Lung (tissue), 12 donors: Measurements from ENCODE around the gene SEMA3C. TPM values are rescaled to one million over a fixed set of nuclear protein-coding genes. Genes with fewer than 3 reads are reported as not detected.

Experiments
- ATAC-seq: fragments of 200-7000 bp; cut with Tn5 transposase; one replicate; pipeline ENCODE4 v1.9.1; 2020; ENCODE audit warnings: moderate number of reproducible peaks; ENCODE audit not compliant: insufficient read depth, low FRiP score
- DNase-seq, 3 donors: peaks; one replicate each; pipeline ENCODE4 v3.0.0-alpha.2; 2013 to 2017
- H3K27ac ChIP-seq, 2 donors: one replicate each; pipeline ENCODE4 v1.5.1; 2013; ENCODE audit warnings: mild to moderate bottlenecking in 2 of 2, moderate library complexity in 2 of 2, control low read depth in 1 of 2, inconsistent platforms in 1 of 2, low read depth in 1 of 2, low read length in 1 of 2
- H3K27me3 ChIP-seq, 3 donors: one replicate each; pipeline ENCODE4 v1.5.1; 2013; ENCODE audit warnings: low read length in 2 of 3; ENCODE audit not compliant: control insufficient read depth in 3 of 3, insufficient read depth in 3 of 3
- H3K36me3 ChIP-seq, 4 donors: one replicate each; pipeline ENCODE4 v1.5.1; 2013; ENCODE audit warnings: low read length in 4 of 4, mild to moderate bottlenecking in 1 of 4, moderate library complexity in 1 of 4; ENCODE audit not compliant: control insufficient read depth in 4 of 4, insufficient read depth in 4 of 4
- H3K4me1 ChIP-seq, 5 donors: one replicate each; pipeline ENCODE4 v1.5.1; 2013; ENCODE audit warnings: low read length in 5 of 5, mild to moderate bottlenecking in 2 of 5, moderate library complexity in 1 of 5; ENCODE audit not compliant: control insufficient read depth in 5 of 5, insufficient read depth in 5 of 5
- H3K4me3 ChIP-seq: one replicate; pipeline ENCODE4 v1.5.1; 2013; ENCODE audit warnings: mild to moderate bottlenecking, control low read depth, moderate library complexity
- H3K9ac ChIP-seq, 2 donors: one replicate each; pipeline ENCODE4 v1.5.1; 2013; ENCODE audit warnings: low read length in 2 of 2, control low read depth in 1 of 2; ENCODE audit not compliant: insufficient read depth in 1 of 2
- H3K9me3 ChIP-seq, 4 donors: one replicate each; pipeline ENCODE4 v1.5.1; 2013; ENCODE audit warnings: low read length in 3 of 4, mild to moderate bottlenecking in 1 of 4, moderate library complexity in 1 of 4; ENCODE audit not compliant: control insufficient read depth in 4 of 4, insufficient read depth in 3 of 4
- CTCF ChIP-seq: IDR thresholded peaks from 2 replicates; pipeline ENCODE4 v1.5.1; 2012; ENCODE audit warnings: mild to moderate bottlenecking; ENCODE audit errors: control extremely low read depth, extremely low read depth
- WGBS, 2 donors: extraction: QIAGEN DNeasy Blood & Tissue Kit; methylation state at CpG; one replicate each; pipeline ENCODE4 v1.1.7; 2013; 5-methylcytosine and 5-hydroxymethylcytosine counted together
- polyA plus RNA-seq, 2 donors: library from polyadenylated mRNA; stranded (reverse); fragments of 200-250 nt; gene quantifications; one replicate each; pipeline ENCODE4 v1.2.1, GENCODE V29; 2013
- total RNA-seq, 2 donors: library from RNA; depleted of rRNA in 1 of 2; stranded (reverse); fragments of >200 nt in 1 of 2; gene quantifications; one replicate each; pipeline ENCODE4 v1.2.1, GENCODE V29; 2014 to 2021
- donor health status: control.
- donor health status: control.
- donor health status: Bipolar disorder and iron deficiency.
- donor health status: healthy.
- donor health status: DM: yes; HTN: yes; CAD: no.

SEMA3C gene
- total and polyA plus RNA-seq, 4 donors, result 6.9 to 87.2 (median 33.7) TPM

DNA sequence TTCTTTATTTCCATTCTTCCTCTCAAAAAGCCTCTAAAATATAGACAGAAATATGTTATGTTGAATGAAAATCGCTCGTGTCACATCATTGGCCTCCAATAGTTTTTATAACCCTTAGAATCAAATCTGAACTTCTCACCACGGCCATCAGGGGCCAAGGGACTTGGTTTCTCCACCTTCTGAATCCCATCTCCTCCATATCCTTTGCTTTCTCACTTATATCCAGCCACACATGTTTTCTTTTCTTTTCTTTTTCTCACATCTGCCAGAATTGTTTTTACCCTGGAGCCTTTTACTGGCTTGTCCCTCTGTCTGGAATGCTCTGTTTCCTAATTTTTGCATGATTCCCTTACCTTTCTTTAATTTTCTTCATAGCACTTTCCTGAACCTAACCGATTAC lies 184.8 kb downstream of the SEMA3C start:
- no peak for ATAC-seq
- H3K36me3 ChIP-seq, result no peaks in the 10 kb centered on the region
- no peak for TF ChIP-seq CTCF
- WGBS, 2 donors, result 90 to 97% methylated on average over 4 of the region's 4 CpGs
- H3K27ac ChIP-seq, result no peak overlapping the region
- H3K4me1 ChIP-seq, result peaks cover 0 to 13% (median 0%) of the 10 kb centered on the region in 5 donors
- H3K4me3 ChIP-seq, result no peak overlapping the region
- H3K27me3 ChIP-seq, result no peaks in the 10 kb centered on the region
- H3K9ac ChIP-seq, result no peak overlapping the region
- DNase-seq, result no peak
- H3K9me3 ChIP-seq, result no peaks in the 10 kb centered on the region

- 54 to 64% methylated on average over 3 of the region's 3 CpGs for WGBS, 2 donors
- no peak for ATAC-seq
- Histone ChIP-seq H3K9ac (no peak overlapping the region), H3K27ac (no peak overlapping the region), H3K4me3 (no peak overlapping the region), H3K4me1 (peaks cover 0 to 13% (median 0%) of the 10 kb centered on the region in 5 donors), H3K36me3 (no peaks in the 10 kb centered on the region), H3K27me3 (no peaks in the 10 kb centered on the region), H3K9me3 (no peaks in the 10 kb centered on the region)
- no peak for TF ChIP-seq CTCF
- DNase-seq, result no peak
These were observed 185.4 kb downstream of the SEMA3C start for GRCh38 chr7:80733333-80733915.

DNA sequence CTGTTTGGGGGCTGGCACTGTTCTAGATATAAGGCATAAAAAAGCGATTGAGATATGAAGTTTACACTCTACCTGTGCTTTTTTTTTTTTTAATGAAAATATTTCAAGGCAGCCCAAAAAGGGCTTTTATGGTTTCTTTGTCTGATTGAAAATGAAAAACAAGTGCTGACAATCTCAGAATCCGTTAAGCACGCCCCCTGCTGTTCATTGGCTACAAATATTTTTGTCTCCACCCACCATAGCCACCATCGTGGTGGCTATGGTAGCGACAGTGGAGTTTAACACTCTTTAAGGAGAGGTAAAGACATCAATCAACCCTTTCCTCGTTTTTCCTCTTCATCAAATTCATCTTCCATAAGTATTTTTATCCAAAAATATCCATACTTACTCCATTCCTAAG lies 186.2 kb downstream of the SEMA3C start:
- no peaks in the 10 kb centered on the region for H3K36me3 ChIP-seq
- H3K9me3 ChIP-seq, result no peaks in the 10 kb centered on the region
- DNase-seq (no peak), ATAC-seq (no peak)
- peaks cover 0 to 13% (median 0%) of the 10 kb centered on the region in 5 donors for H3K4me1 ChIP-seq
- no peak overlapping the region for H3K4me3 ChIP-seq
- 70 to 75% methylated on average over 6 of the region's 6 CpGs for WGBS, 2 donors
- no peak overlapping the region for H3K27ac ChIP-seq
- TF ChIP-seq CTCF, result no peak
- H3K27me3 ChIP-seq, result no peaks in the 10 kb centered on the region
- no peak overlapping the region for H3K9ac ChIP-seq

GRCh38 chr7:80731281-80731680 lies 187.6 kb downstream of the SEMA3C start:
- H3K4me1 ChIP-seq, result peaks cover 0 to 13% (median 0%) of the 10 kb centered on the region in 5 donors
- no peaks in the 10 kb centered on the region for H3K27me3 ChIP-seq
- WGBS, 2 donors, result 67 to 68% methylated on average over 2 of the region's 2 CpGs
- ATAC-seq (no peak), DNase-seq (no peak)
- H3K4me3 ChIP-seq, result no peak overlapping the region
- no peaks in the 10 kb centered on the region for H3K36me3 ChIP-seq
- no peaks in the 10 kb centered on the region for H3K9me3 ChIP-seq
- no peak overlapping the region for H3K9ac ChIP-seq
- no peak overlapping the region for H3K27ac ChIP-seq
- TF ChIP-seq CTCF, result no peak
